Measurements from ENCODE around the gene MAST4.

The MAST4 gene

DNA sequence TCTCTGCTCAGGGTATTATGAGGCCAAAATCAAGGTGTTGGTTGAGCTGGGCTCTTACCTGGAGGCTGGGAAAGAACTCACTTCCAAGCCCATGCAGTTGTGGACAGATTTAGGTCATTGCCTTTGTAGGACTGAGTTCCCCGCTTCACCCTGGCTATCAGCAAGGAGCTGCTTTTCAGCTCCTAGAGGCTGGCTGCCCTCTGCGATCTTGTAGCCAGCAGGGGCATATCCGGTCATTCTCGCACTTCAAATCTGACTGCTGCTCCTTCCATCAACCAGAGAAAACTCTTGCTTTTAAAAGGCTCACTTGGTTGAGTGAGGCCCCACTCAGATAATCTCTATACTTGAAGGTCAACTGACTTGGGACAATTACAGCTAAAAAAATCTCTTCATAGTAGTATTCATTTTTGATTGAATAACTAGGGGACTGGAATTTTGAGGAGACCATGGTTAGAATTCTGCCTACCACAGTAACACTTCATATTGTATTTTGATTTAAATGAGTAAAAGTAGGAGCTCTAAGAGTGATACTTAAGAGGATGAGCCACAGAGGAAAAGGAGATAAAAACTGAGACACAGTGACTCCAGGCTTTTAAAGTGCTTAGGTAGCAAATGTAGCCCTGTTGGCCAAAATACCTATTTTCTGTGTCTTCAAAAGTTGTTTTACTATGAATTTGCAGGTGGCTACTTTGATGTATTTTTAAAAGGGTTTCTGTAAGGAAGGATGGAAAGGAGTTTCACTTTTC, 463.0 kb downstream of the MAST4 start:
- no peak for DNase-seq

DNA sequence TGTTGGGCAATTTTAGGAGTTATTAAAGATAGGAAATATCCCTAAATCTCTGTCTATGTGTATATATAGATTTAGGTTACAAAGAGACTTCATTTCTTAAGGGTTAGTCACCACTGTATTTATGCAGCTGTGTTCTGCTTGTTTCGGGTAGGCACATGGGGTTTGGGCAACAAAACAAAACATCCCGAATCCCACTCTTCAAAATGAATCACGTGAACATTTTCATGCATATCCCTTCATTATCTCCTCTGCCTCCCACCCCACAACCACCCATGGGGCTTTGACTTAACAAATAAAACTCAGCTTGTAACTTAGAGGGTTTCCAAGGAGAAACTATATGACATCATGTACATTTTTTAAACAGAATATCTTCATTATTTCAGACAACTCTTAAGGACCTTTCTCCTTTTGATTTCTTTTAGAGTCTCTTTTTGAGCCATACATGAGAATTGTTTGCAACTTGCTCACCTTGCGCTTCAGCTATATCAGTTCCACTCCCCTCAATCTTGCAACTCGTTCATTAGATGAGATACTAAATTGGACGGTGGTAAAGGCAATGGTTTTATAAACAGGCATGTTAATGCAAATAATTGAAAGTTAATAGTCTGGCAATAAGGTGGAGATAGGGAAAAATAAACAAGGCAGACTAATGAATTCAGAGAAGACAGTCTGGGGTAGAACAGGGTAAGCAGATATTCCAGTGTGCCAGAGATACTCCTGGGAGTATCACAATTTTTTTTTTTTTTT, 463.7 kb downstream of the MAST4 start:
- no peak for DNase-seq

DNA sequence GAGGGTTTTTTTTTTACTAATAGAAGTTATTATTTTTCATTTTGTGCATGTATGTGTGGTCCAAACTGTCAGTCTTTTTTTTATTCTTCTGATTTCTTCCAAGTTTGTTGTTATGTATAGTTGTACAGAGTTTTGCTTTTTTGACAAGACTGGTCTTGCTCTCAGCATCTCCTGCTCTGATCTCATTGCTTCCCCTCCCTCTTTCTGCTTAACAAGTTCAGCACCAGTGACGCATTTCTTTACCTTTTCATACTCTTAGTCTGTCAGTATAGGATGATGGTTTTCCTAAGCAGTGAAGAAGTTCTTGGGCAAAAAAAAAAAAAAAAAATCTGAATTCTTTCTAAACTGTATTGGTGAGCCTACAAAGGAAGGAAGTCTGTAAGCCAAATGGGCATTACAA, 465.3 kb downstream of the MAST4 start:
- DNase-seq: no peak

DNA sequence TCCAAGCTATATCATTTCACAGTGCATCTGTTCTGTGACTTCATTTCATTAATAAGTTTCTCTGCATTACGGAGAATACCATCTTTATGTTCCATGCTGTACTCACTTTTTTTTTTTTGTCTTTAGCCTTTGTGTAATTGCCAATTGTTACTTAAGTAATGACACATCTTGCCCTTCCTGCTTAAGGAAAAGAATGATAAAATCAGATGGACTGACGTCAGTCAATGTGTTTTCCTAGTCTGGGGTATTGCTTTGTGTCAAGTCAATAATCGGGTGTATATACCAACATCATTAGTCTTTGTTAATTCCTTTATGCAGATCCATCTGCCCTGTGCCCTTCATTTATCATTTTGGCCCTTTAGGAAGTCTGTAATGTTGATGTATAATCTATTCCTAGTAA, 466.9 kb downstream of the MAST4 start:
- DNase-seq: no peak

DNA sequence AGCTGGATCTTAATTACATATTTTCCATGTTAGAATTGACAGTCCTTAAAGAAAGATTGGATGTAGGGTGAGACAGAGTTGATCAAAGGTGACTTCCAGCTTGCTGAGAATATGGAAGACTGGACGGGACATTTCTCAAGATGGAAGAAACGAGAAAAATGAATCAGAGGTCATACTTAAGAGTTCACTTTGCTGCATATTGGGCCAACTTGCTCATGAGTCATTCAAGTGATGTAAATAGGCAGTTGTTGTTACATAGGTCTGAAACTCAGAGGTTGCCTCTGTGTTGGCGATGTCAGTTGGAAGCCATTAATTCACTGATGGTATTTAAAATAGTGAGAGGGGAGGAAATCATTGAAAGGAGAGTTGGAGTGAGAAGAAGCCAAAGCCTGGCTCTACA, 467.6 kb downstream of the MAST4 start:
- DNase-seq: no peak

DNA sequence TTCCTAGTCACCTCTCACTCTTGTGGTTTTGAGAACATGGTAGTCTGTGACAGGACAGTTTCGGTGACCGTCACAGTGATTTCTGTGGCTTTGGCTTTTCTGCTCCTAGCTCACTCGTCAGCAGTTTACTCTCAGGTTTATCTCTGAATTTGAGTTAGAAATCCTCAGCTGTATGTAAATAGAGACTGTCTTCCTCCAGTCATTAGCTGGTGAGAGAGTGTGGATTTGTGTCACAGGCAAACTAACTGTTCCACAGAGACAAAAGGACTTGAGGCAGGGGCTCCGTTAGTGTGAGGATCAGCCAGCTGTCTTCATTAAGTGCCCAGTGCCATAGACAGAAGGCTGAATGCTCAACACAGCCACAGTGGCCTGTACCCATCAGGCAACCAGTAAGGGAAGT, 469.0 kb downstream of the MAST4 start:
- DNase-seq: no peak

DNA sequence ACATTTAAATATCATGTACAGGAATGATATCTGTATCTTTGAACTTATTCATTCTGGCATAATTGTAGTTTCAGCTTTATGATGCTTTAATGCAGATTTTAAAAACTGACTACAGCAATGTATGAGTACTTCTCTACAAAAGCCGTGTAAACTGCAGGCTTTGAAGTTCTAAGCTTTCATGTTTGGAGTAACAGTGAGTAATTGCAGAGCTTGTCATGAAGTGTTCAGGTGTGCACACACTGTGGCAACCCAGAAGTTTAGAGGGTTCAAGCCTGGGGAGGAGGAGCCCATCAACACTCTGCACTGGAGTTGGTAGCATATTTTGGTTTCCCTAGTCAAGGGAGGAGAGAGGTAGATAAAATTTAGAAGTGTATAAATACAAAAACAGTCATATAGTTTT, 469.5 kb downstream of the MAST4 start:
- no peak for DNase-seq

DNA sequence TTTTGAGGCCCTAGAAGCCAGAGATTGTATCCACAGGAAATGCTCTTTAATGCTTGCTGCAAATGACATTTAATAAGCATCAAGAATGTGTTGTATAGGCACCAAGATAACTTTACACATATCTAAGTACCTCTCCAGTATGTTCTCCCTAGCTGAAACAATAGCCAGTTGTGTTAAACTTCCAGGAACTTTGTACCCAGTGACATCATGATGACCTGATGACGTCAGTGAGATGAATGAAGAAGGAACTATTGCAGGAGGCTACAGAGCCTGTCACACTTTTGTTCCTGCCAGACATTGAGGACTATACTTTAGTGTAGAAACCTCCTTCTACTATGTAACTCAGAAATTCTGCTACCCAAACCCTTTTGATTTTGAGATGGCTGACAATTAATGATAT, 470.6 kb downstream of the MAST4 start:
- no peak for DNase-seq

DNA sequence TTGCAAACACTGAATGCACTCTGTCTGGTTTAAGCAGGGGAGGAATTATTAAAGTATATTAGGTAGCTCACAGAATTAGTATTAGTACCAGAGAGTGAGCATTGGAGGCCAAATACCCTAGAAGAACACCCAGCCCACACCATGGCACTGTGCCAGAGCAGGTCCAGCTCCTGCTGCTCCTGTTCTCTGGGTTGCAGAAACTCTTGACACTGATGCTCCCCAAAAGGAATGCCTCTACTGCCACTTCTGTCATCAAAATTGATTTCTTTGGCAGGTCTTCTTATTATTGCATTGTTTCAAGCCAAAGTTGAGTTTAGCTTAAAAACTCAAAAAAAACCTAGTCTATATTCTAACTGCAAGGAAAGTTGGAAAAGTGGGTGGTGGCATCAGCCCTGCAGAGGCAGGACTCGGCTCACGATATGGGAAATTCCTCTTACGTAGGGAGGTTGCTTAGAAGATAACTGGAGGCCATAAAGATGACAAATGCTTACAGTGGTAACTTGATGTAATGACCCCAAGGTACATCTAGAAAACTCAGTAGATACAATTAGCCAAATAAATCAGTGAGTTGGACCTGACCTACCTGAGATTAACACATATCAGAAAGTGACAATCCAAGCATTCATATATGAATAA, 477.0 kb downstream of the MAST4 start:
- no peak for DNase-seq

DNA sequence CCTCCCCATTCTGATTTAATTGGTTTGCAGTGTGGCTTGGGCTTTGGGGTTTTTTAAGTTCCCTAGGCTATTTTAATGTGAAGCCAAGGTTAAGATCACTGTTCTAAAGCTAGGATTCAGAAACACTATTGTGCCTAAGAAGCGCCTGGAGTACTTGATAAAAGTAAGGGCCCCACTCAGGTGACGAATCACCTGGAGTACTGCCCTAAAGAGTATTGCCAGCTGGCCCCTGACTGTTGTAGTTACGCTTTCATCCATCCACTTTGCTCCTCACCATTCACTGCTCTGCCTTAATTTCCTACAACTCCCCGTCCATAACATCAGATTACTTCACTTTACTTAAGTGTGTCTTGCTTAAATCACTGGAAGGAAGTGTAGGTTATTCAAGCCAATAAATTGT, 481.1 kb downstream of the MAST4 start:
- DNase-seq: no peak

DNA sequence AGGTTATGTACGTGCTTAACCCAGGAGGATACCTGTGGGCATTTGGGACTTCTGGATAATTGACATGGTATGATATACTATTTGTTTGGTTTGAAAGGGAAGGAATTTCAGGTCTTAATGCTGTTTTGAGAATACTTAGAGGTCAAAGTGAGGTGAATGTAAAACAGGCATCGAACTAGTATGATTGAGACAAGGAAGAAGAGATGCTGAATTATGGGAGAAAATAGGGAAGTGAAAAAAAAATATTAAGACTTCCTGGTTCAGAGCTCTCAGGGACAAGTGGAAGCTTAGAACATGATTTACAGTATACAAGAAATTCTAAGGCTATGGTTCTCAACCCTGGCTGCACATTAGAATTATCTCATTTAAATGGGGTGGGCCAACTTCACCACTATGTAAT, 485.1 kb downstream of the MAST4 start:
- DNase-seq: no peak

DNA sequence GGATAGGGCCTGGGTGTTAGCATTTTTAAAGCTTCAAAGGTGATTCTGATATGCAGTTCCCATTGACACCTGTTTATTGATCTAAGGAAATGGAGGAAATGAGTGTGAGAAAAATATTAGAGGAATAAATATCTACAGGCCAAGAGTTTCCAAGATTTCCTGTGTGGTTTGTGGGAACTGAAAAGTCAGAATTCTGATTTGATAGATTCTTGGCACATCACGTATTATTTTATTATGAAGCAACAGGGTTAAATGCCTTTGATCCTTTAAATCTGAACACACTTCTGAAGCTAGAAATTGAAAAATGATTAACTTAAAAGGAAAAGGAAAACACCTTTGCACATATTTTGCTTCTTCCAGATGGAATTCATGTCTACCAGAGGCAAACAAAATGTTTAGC, 486.7 kb downstream of the MAST4 start:
- DNase-seq: no peak

DNA sequence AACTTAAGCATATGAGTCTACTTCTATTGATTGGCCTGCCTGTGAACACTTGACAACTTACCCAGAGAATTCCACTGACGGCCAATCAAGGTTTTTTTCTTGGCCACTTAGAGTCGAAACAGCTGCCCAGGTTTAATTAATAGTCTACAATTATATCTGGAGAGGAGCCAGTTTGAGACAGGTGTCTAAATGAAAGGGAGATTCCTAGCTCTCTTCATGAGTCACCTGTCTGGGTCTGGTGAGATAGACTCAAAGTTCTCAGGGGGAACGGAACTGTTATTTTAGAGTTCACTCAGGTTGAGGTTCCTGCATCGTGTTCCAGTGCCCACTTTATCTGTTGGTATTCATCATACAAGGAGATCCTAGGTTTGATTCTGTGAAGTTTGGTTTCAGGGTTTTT, 489.4 kb downstream of the MAST4 start:
- no peak for DNase-seq

DNA sequence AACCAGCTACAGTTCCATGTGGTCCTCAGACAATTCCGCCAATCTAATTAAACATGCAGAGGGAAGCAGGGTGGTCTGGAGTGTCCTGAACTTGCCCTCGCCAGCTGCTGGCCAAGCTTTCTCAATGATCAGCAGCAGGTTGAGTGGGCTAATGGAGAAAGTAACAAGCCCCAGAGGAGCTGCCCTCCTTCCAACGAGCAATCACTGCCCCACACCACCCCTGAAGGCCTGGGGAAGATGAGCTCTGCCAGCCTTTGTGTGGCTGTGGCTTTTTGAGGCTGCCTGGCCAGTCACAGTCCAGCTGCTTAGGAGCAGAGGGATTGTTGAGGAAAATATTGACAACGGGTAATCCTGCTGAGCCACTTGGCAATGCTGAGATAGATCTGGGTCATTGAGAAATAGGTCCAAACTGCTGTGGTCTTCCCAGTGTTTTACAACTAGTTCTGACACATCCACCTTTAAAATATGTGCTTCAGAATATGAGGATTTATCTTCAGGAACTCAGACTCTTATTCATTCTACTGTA, 493.1 kb downstream of the MAST4 start:
- DNase-seq: no peak

DNA sequence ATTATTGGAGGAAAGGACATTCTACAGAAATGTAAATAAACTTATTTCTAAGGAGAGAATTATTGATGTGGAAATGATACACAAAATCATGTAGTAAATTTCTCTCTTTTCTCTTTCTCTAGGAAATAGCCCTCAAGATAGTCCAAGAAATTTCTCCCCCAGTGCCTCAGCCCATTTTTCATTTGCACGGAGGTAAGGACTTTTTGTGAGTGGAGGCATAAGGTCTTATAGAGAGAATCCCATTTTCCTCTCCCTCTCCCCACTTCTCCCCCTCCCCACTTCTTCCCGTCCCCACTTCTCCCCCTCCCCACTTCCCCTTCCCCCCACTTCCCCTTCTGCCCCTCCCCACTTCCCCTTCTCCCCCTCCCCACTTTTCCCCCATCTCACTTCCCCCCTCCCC, 493.8 kb downstream of the MAST4 start:
- DNase-seq: no peak

DNA sequence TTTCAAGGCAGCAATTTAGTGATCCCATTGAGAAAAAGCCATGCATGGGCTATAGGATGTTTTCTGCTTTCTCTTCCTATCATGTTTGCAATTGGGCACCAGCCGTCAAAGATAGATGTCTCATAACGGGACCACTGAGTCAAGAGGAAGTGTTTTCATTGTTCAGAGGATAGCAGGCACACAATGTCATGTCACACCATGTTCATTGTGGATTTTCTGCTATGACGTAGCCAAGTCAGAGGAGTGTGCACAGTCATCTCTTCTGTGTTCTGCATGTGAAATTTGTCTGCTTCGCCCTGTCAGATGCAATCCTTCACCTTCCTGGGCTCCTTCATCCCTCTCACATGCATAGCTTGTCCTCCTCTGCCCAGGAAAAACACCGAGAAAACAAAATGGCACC, 494.4 kb downstream of the MAST4 start:
- DNase-seq: no peak

DNA sequence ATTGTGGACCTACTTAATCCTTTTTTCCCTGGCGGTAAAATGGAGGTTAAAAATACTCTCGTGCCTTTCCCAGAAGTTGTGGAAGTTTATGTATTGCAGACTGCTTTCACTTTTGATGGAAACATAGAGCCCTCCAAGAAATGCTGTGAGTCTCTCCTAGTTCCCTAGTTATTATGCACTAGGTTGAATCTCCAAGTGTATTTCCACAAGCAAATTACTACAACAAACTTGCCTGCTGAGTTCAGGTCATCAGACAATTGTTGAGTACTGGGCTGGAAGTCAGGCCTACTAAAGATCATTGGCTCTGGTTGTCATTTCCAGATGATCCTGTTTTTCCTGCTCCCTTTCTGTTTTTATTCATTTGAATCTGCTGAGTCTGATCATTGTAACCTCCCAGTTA, 496.3 kb downstream of the MAST4 start:
- no peak for DNase-seq

DNA sequence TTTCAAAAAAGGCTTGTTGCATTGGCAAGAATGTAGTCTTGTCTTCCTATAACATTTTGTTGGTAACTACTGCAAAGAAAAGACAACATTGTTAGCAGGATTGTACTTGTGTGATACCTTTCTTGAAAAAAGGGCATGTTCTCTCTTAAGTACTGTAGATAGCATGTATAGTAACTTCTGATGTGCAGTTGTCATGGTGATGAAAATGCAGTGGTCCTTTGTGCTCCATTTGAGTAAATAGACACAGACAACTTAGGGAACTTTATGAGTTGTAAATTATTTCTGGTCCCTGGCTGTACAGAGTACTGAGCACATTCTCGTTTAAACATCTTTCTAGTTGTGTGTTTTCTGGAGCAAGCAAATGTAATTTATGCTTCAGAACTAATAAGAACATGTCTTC, 497.1 kb downstream of the MAST4 start:
- no peak for DNase-seq

DNA sequence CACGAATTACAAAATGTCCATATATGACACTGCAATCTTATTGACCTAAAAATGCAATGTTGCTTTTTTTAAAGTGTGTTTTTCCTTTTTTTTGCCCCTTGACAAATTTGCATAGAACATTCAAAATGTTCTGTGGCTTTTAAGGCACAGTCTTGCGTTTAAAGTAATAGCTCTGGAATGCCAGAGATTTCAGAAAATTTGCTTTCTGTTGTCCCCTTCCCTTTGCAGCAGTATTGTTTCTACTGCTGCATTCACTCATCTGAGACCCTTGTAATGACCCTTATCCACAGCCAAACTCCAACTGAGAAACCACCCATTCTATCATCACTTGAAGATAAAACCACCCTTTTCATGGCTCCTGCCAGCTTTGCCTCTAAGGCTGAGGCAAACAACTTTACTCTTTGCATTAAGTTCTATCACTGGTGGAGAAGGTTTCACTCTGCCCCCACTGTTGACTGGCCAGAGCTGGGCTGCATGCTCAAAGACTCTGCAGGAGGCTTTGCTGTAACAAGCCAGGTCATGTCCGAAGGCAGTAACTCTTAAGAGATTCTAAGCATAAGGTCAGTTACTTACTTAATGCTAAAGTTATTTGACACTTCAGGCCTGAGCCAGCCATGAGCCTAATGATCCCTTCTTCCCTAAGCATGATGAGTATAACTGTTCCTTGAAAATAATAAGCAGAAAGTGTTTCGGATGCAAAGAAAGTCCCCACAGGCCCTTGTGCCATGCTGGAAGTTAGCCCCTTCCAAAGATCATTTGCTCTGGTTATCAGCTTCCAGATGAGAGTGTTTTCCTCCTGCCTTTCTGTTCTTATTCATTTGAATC, 498.5 kb downstream of the MAST4 start:
- no peak for DNase-seq

DNA sequence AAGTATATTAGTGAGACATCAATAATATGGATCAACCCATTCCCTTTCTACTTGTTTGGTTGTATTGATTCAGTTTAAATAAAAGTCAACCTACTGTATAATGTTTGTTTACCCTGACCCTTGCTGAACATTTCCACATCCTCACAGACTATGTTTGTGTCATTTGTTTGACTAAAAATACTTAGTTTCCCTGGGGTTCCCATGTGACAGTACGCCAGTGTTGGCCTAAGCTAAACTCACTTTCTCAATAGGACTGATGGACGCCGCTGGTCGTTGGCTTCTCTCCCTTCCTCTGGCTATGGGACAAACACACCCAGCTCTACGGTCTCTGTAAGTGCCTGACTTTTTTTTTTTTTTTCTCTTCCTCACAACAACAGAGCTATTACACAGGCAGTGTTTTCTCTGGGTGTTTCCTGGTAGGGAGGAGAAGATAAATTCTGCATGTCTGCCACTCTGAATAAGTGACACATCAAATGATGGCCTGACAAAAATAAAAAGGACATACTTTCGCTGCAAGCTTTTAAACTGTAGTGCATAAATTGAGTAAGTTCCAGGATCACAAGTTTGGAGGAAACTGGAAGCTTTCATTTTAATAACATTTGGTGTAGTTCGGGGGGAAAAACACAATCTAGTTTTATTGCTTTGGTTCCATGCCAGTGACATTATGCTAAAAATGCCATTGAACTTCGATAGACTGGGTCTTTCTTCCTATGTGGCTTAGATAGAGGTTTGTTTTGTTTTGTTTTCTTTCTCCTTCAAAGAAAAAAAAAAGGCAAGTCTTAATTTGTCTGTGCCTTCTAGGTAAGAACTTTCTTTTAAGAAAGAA, 499.4 kb downstream of the MAST4 start:
- DNase-seq: peak; percentile 22

DNA sequence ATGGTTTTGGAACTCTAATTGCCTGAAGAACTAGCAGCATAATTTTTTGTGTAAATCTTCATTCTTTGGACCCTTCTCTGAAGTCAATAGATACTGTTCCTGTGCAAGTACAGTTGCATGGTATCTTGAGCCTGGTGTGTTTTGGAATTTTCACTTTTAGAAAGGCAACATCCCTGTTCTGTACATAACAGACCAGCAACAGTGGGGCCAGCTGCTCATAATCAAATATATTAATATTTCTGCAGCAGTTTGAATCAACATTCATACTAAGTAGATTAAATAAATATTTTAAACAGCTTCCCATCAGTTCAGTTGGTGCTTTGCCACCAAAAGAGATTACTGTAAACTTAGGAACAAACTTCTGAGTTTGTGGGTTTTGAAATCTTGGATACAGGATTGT, 502.5 kb downstream of the MAST4 start:
- no peak for DNase-seq

DNA sequence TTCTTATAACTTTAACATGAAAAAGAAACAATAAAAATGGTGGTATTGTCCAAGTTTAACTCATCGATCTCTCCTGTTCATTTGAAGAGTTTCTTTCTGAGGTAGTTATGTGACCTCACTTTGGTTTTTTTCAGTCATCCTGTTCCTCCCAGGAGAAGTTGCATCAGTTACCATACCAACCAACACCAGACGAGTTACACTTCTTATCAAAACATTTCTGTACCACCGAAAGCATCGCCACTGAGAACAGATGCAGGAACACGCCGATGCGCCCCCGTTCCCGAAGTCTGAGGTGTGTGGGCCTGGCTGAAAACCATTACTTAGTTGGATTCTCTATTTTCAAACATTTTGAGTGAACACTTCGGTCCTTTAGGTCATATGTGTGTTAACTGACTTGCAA, 504.1 kb downstream of the MAST4 start:
- DNase-seq: no peak

Measured in hematopoietic multipotent progenitor cell treated with erythropoietin and hydrocortisone succinate and interleukin-3 and kit ligand, for 8 days (in vitro differentiated cells).